ENCODE data around the gene PPM1B.
A peak's percentile ranks its signal among the peaks of the same experiment; 100 is the strongest.

PPM1B gene

DNA sequence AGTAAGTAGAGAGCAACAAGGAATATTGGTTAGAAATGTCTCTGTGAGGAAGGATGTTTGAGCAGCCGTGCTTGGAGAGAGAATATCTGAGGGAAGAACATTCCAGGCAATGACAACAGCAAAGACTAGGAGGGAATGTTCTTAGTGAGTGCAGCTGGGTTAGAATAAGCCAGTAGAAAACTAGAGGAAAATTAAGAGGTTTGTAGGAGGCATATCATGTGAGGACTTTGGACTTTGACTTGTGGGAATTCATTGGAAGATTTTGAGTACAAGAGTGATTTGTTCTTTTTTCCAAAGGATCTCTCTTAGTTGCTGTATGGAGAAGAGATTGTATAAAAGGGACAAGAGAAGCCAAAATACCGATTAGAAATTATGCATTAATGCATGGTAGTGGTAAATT, 47.2 kb downstream of the PPM1B start:
- POLR2A ChIA-PET = no interaction called here

DNA sequence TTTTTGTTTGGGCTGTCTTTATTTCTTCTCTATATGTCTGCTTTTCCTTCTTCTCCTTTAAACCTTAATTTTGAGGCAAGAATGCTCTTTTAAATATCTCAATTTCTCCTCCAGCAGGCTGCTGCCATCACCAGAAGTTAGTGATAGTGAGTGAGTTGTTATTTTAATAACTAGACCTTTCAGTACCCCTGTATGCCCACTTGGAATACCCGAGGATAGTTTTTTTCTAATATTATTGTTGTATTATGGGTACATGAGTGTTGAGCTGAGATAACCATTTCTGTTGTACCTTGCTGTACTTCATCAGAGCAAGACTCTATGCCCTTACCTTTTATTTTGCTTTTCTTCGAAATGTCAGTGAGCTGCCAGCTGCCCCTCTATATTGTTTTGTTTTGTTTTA, 50.1 kb downstream of the PPM1B start:
- POLR2A ChIA-PET = no interaction called here
- TF ChIP-seq BHLHE40 (IDR thresholded peaks at IDR 0.05; ENCODE audit: borderline replicate concordance) (no peak), NFRKB (IDR thresholded peaks at IDR 0.05) (no peak), SP1 (IDR thresholded peaks at IDR 0.05) (no peak), LEF1 (IDR thresholded peaks at IDR 0.05; ENCODE audit: borderline replicate concordance) (no peak), ARNT (IDR thresholded peaks at IDR 0.05) (no peak), ZNF384 (IDR thresholded peaks at IDR 0.05) (no peak), FOXM1 (IDR thresholded peaks at IDR 0.05; ENCODE audit: borderline replicate concordance) (no peak), PKNOX1 (IDR thresholded peaks at IDR 0.05) (no peak), FOXA1 (IDR thresholded peaks at IDR 0.05) (no peak), FOXK2 (IDR thresholded peaks at IDR 0.05) (no peak), TARDBP (IDR thresholded peaks at IDR 0.05) (no peak), SUZ12 (IDR thresholded peaks at IDR 0.05) (no peak), ELF4 (IDR thresholded peaks at IDR 0.05) (no peak), HDGF (IDR thresholded peaks at IDR 0.05; ENCODE audit: borderline replicate concordance) (no peak)
- no peak for DNase-seq (ENCODE audit: extremely low spot score)
- CTCF ChIA-PET = no interaction called here

More for the DNA sequence above, 47.2 kb downstream of the PPM1B start:
- DNase-seq (ENCODE audit: extremely low spot score) = no peak
- CTCF ChIA-PET = no interaction called here
- TF ChIP-seq ZNF384 (IDR thresholded peaks at IDR 0.05) (no peak), NFRKB (IDR thresholded peaks at IDR 0.05) (no peak), FOXM1 (IDR thresholded peaks at IDR 0.05; ENCODE audit: borderline replicate concordance) (no peak), PKNOX1 (IDR thresholded peaks at IDR 0.05) (no peak), BHLHE40 (IDR thresholded peaks at IDR 0.05; ENCODE audit: borderline replicate concordance) (no peak), FOXA1 (IDR thresholded peaks at IDR 0.05) (no peak), SP1 (IDR thresholded peaks at IDR 0.05) (no peak), ELF4 (IDR thresholded peaks at IDR 0.05) (no peak), HDGF (IDR thresholded peaks at IDR 0.05; ENCODE audit: borderline replicate concordance) (no peak), ARNT (IDR thresholded peaks at IDR 0.05) (no peak), L3MBTL2 (conservative IDR thresholded peaks at IDR 0.05) (no peak), SUZ12 (IDR thresholded peaks at IDR 0.05) (no peak), FOXK2 (IDR thresholded peaks at IDR 0.05) (no peak), LEF1 (IDR thresholded peaks at IDR 0.05; ENCODE audit: borderline replicate concordance) (no peak)

DNA sequence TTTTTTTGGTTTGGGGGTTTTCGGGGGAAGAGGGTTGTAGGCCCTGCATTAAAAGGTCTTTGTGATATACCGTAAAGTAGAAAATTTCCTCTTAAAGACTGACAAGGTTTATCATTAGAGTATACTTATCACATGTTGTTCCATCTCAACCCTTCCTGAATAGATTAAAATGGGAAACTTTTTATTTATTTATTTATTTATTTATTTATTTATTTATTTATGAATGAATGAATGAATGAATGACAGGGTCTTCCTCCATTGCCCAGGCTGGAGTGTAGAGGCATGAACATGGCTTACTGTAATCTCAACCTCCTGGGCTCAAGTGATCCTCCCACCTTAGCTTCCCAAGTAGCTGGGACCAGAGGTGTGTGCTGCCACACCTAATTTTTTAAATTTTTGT, 58.1 kb downstream of the PPM1B start:
- POLR2A ChIA-PET = no interaction called here
- CTCF ChIA-PET = no interaction called here

DNA sequence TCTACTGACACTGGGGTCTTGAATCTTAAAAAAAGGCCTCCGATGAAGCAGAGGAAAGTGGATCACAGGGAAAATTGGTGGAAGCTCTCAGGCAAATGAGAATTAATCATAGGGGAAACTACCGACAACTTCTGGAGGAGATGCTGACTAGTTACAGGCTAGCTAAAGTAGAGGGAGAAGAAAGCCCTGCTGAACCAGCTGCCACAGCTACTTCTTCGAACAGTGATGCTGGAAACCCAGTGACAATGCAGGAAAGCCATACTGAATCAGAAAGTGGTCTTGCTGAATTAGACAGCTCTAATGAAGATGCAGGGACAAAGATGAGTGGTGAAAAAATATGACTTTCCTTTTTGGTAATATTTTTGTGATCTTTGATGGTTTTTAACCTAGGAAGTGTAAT, 61.7 kb downstream of the PPM1B start:
- ChIA-PET POLR2A (no interaction called here), CTCF (interaction anchor here (0.6 to 0.7 kb wide), 2 partner anchors 37 to 162 kb away, joined by 3 read pairs; no protein-coding TSS in a partner anchor)
- no peak for DNase-seq (ENCODE audit: extremely low spot score)

More for the DNA sequence above, 58.1 kb downstream of the PPM1B start:
- no peak for TF ChIP-seq SUZ12 (IDR thresholded peaks at IDR 0.05)
- no peak for TF ChIP-seq ZNF384 (IDR thresholded peaks at IDR 0.05)
- no peak for TF ChIP-seq LEF1 (IDR thresholded peaks at IDR 0.05; ENCODE audit: borderline replicate concordance)
- no peak for TF ChIP-seq ELF4 (IDR thresholded peaks at IDR 0.05)
- TF ChIP-seq TARDBP (IDR thresholded peaks at IDR 0.05) = no peak
- no peak for TF ChIP-seq ARNT (IDR thresholded peaks at IDR 0.05)
- no peak for TF ChIP-seq CTBP1 (IDR thresholded peaks at IDR 0.05; ENCODE audit: borderline replicate concordance)
- no peak for TF ChIP-seq SP1 (IDR thresholded peaks at IDR 0.05)
- TF ChIP-seq FOXM1 (IDR thresholded peaks at IDR 0.05; ENCODE audit: borderline replicate concordance) = no peak
- TF ChIP-seq HDGF (IDR thresholded peaks at IDR 0.05; ENCODE audit: borderline replicate concordance) = no peak
- no peak for TF ChIP-seq L3MBTL2 (conservative IDR thresholded peaks at IDR 0.05)
- TF ChIP-seq FOXK2 (IDR thresholded peaks at IDR 0.05) = no peak
- no peak for TF ChIP-seq PKNOX1 (IDR thresholded peaks at IDR 0.05)
- no peak for TF ChIP-seq FOXA1 (IDR thresholded peaks at IDR 0.05)
- TF ChIP-seq BHLHE40 (IDR thresholded peaks at IDR 0.05; ENCODE audit: borderline replicate concordance) = no peak
- no peak for TF ChIP-seq NFRKB (IDR thresholded peaks at IDR 0.05)
- DNase-seq (ENCODE audit: extremely low spot score) = no peak

DNA sequence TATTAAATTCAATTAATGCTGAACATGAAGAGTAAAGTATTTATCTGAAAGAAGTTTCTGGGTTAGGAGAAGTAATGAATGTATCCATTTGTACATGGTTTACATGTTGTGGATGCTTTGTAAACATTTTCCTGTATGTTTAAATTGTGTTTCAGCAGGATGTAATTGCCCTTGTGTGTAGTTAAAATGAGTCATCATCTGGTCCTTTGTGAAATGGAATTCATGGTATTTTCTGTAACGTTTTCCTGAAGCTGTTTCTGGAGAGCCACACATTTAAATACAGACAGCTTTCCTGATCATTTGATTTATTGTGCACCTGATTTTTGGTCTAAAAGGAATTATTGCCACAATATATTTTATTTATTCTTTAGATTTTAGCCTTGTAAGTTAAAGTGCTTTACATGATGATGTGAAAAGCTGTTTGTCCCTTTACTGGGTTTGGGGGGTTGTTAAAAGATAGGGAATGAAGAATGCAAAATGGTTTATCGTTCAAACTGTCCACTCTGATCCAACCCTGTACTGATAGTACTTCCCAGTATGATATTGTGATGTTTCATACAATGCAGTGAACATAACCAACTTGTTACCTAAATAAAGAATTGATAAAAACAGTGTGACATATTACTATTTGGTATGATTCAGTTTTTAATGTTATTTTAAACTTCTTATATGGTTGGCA, 64.9 kb downstream of the PPM1B start:
- DNase-seq (ENCODE audit: extremely low spot score) = no peak
- ChIA-PET POLR2A (no interaction called here), CTCF (no interaction called here)
- TF ChIP-seq PKNOX1 (IDR thresholded peaks at IDR 0.05) = peak; percentile 56; the same call in 1 of the 2 replicates
- no peak for TF ChIP-seq NFRKB (IDR thresholded peaks at IDR 0.05)
- no peak for TF ChIP-seq FOXK2 (IDR thresholded peaks at IDR 0.05)
- TF ChIP-seq CTBP1 (IDR thresholded peaks at IDR 0.05; ENCODE audit: borderline replicate concordance) = no peak

More for the DNA sequence above, 61.7 kb downstream of the PPM1B start:
- TF ChIP-seq FOXM1 (IDR thresholded peaks at IDR 0.05; ENCODE audit: borderline replicate concordance) = no peak
- TF ChIP-seq ZNF384 (IDR thresholded peaks at IDR 0.05) = no peak
- no peak for TF ChIP-seq BHLHE40 (IDR thresholded peaks at IDR 0.05; ENCODE audit: borderline replicate concordance)
- TF ChIP-seq PKNOX1 (IDR thresholded peaks at IDR 0.05) = no peak
- TF ChIP-seq HDGF (IDR thresholded peaks at IDR 0.05; ENCODE audit: borderline replicate concordance) = no peak
- TF ChIP-seq FOXA1 (IDR thresholded peaks at IDR 0.05) = no peak
- TF ChIP-seq LEF1 (IDR thresholded peaks at IDR 0.05; ENCODE audit: borderline replicate concordance) = no peak
- TF ChIP-seq TARDBP (IDR thresholded peaks at IDR 0.05) = no peak
